GM21723 (cell line): ENCODE results near the gene SIX3.

Source experiments
- ATAC-seq: cut with Tn5 transposase; IDR thresholded peaks from one replicate; pipeline ENCODE4 v1.9.1; 2021; ENCODE audit warnings: mild to moderate bottlenecking, moderate library complexity; ENCODE audit not compliant: unreplicated experiment

Gene SIX3

GRCh38 chr2:44930274-44931197 is 11.0 kb upstream of the SIX3 start:
- no peak for ATAC-seq

- ATAC-seq, result no peak
Measured at GRCh38 chr2:44931198-44931780, 10.2 kb upstream of the SIX3 start.

- ATAC-seq, result no peak
Measured at GRCh38 chr2:44932079-44932478, 9.4 kb upstream of the SIX3 start.

- ATAC-seq, result no peak
Measured at GRCh38 chr2:44932564-44933392, 8.7 kb upstream of the SIX3 start.

GRCh38 chr2:44933434-44933951 is 8.0 kb upstream of the SIX3 start:
- ATAC-seq, result no peak

GRCh38 chr2:44934038-44934982 is 7.2 kb upstream of the SIX3 start:
- no peak for ATAC-seq

GRCh38 chr2:44934983-44935728 is 6.3 kb upstream of the SIX3 start:
- ATAC-seq, result no peak

- no peak for ATAC-seq
Measured at GRCh38 chr2:44935729-44936098, 5.8 kb upstream of the SIX3 start.

- no peak for ATAC-seq
Measured at GRCh38 chr2:44936275-44936674, 5.2 kb upstream of the SIX3 start.

- ATAC-seq, result no peak
Measured at GRCh38 chr2:44936715-44937687, 4.5 kb upstream of the SIX3 start.

GRCh38 chr2:44937688-44938240 is 3.7 kb upstream of the SIX3 start:
- no peak for ATAC-seq

- ATAC-seq, result no peak
Measured at GRCh38 chr2:44938287-44939105, 3.0 kb upstream of the SIX3 start.

- ATAC-seq, result no peak
Measured at GRCh38 chr2:44939106-44940048, 2.1 kb upstream of the SIX3 start.

GRCh38 chr2:44940049-44940494 is 1.4 kb upstream of the SIX3 start:
- ATAC-seq, result no peak

- ATAC-seq, result no peak
Measured at GRCh38 chr2:44940732-44941464, 604 bp upstream of the SIX3 start.
